ENCODE results near the gene ROGDI.

GRCh38 chr16:4788910-4789309 is 13.5 kb downstream of the ROGDI start:
- TF ChIP-seq EGR1 (conservative IDR thresholded peaks at IDR 0.05) (no peak), CTCF (IDR thresholded peaks at IDR 0.05 in 2 of 3, conservative IDR thresholded peaks at IDR 0.05 in 1 of 3; ENCODE audit: insufficient read depth in 2 of 3, low read depth in 1 of 3, low read length in 3 of 3) (no peak), TCF7 (IDR thresholded peaks at IDR 0.05; ENCODE audit: borderline replicate concordance) (no peak), SMARCE1 (IDR thresholded peaks at IDR 0.05) (no peak), SMARCA5 (IDR thresholded peaks at IDR 0.05) (no peak)
- TF ChIP-seq, protein P1, sequence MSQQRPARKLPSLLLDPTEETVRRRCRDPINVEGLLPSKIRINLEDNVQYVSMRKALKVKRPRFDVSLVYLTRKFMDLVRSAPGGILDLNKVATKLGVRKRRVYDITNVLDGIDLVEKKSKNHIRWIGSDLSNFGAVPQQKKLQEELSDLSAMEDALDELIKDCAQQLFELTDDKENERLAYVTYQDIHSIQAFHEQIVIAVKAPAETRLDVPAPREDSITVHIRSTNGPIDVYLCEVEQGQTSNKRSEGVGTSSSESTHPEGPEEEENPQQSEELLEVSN (IDR thresholded peaks at IDR 0.05; ENCODE audit: borderline replicate concordance in 1 of 2, extremely low read depth in 1 of 2, insufficient read depth in 1 of 2, insufficient read length in 1 of 2, low read depth in 1 of 2, low read length in 1 of 2, poor library complexity in 1 of 2, severe bottlenecking in 1 of 2), result no peak

Measured in K562 (cell line).